OCI-M2 (cell line): ENCODE data around the gene LGALS4.
"Not testable (repeated sequence)": the region's sequence is repeated elsewhere in the genome, so short reads cannot be mapped to it uniquely, and the experiment has no call there.

Experiments used
- DNase-seq: peaks from one replicate; lab custom pipeline; 2025; ENCODE audit not compliant: unreplicated experiment; lab: John Stamatoyannopoulos, UW

The LGALS4 gene

GRCh38 chr19:38812841-38813320 is at the start of gene LGALS4:
Gene LGALS4 (minus strand): TSS chr19:38812945. CDS start chr19:38812886, 59 bp downstream.
- DNase-seq = no peak

GRCh38 chr19:38861368-38861767 is 48.6 kb upstream of the LGALS4 start:
- no peak for DNase-seq

- not testable (repeated sequence) for DNase-seq
Observed at GRCh38 chr19:38859631-38860204, 47.0 kb upstream of the LGALS4 start.

GRCh38 chr19:38856813-38857212 is 44.1 kb upstream of the LGALS4 start:
- DNase-seq = no peak

GRCh38 chr19:38855751-38856150 is 43.0 kb upstream of the LGALS4 start:
- DNase-seq = not testable (repeated sequence)

GRCh38 chr19:38854961-38855360 is 42.2 kb upstream of the LGALS4 start:
- DNase-seq = not testable (repeated sequence)

GRCh38 chr19:38853214-38853613 is 40.5 kb upstream of the LGALS4 start:
- DNase-seq = no peak

- DNase-seq = peak; percentile 75
Observed at GRCh38 chr19:38852231-38853044, 39.7 kb upstream of the LGALS4 start.

GRCh38 chr19:38851622-38852230 is 39.0 kb upstream of the LGALS4 start:
- peak; percentile 92 for DNase-seq

- no peak for DNase-seq
Observed at GRCh38 chr19:38850976-38851621, 38.4 kb upstream of the LGALS4 start.

GRCh38 chr19:38850436-38850975 is 37.8 kb upstream of the LGALS4 start:
- no peak for DNase-seq

GRCh38 chr19:38849860-38850435 is 37.2 kb upstream of the LGALS4 start, which contains the start of gene HNRNPL:
Gene HNRNPL (minus strand): TSS chr19:38849986. CDS start chr19:38849966, 20 bp downstream.
- peak; percentile 100 for DNase-seq

GRCh38 chr19:38849147-38849859 is 36.6 kb upstream of the LGALS4 start:
- peak; percentile 97 for DNase-seq

- no peak for DNase-seq
Observed at GRCh38 chr19:38848299-38849146, 35.8 kb upstream of the LGALS4 start.

GRCh38 chr19:38846097-38846496 is 33.4 kb upstream of the LGALS4 start:
- no peak for DNase-seq

GRCh38 chr19:38845374-38846024 is 32.8 kb upstream of the LGALS4 start:
- no peak for DNase-seq

- DNase-seq = no peak
Observed at GRCh38 chr19:38844093-38844686, 31.4 kb upstream of the LGALS4 start.

GRCh38 chr19:38843175-38843758 is 30.5 kb upstream of the LGALS4 start:
- no peak for DNase-seq
